ENCODE results near the gene VPS37C. TPM values are rescaled to one million over a fixed set of nuclear protein-coding genes. Genes with fewer than 3 reads are reported as not detected.

VPS37C gene
- polyA plus RNA-seq, 2 of the 4 experiments (the other 2 are of a cell fraction): 8.9 to 11.3 TPM

GRCh38 chr11:61083601-61084147, 77.6 kb downstream of the VPS37C start (continued):
- TF ChIP-seq ZNF302 (CRISPR knock-in tag; IDR thresholded peaks at IDR 0.05): no peak
- no peak for TF ChIP-seq HOXA7 (CRISPR knock-in tag; IDR thresholded peaks at IDR 0.05)
- no peak for TF ChIP-seq RARB (CRISPR knock-in tag; IDR thresholded peaks at IDR 0.05)
- TF ChIP-seq ZSCAN20 (CRISPR knock-in tag; IDR thresholded peaks at IDR 0.05): no peak
- no peak for TF ChIP-seq SMC3 (IDR thresholded peaks at IDR 0.05)
- TF ChIP-seq, protein P1, sequence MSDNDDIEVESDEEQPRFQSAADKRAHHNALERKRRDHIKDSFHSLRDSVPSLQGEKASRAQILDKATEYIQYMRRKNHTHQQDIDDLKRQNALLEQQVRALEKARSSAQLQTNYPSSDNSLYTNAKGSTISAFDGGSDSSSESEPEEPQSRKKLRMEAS (IDR thresholded peaks at IDR 0.05): no peak
- TF ChIP-seq, protein P2, sequence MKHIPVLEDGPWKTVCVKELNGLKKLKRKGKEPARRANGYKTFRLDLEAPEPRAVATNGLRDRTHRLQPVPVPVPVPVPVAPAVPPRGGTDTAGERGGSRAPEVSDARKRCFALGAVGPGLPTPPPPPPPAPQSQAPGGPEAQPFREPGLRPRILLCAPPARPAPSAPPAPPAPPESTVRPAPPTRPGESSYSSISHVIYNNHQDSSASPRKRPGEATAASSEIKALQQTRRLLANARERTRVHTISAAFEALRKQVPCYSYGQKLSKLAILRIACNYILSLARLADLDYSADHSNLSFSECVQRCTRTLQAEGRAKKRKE (CRISPR knock-in tag; IDR thresholded peaks at IDR 0.05; ENCODE audit: low read depth): no peak
- TF ChIP-seq, protein P3, sequence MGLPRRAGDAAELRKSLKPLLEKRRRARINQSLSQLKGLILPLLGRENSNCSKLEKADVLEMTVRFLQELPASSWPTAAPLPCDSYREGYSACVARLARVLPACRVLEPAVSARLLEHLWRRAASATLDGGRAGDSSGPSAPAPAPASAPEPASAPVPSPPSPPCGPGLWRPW (IDR thresholded peaks at IDR 0.05): no peak

DNA sequence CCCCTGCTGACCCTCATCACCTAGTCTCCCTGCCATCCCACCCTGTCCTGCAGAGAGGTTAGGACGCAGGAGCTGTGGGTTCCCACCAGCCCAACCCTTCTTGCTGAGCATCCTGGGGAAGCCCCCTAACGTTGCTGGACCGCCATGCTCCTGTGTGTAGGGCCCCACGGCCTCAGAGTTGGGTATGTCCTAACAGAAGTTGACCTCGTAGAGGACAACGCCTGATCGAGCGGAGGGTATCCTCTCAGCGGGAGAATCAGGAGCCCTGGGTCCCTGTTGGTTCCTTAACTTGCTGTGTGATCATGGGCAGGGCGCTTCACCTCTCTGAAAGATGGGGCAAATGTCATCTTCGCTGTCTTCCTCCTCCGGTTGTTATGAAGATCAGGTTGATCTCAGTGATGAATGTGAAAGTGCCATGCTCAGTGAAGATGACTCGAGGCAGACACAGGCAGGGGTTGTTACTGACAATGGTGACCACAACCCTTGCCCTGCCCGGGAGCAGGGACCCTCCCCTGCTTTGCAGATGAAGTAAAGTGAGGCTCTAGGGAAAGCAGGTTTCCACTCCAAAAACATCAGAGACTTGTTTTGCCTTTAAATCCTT, 78.2 kb downstream of the VPS37C start:
- ATAC-seq: no peak
- 0 out of 3 replicates have a peak, but pooled peaks cover 2% of the 10 kb centered on the region for H3K9me3 ChIP-seq
- H3K4me3 ChIP-seq: no peak overlapping the region
- no peak for DNase-seq (ENCODE audit: low read depth in 1 of 2, low spot score in 1 of 2)
- no peak for TF ChIP-seq RAD21 (conservative IDR thresholded peaks at IDR 0.05 in 1 of 2, IDR thresholded peaks at IDR 0.05 in 1 of 2)
- TF ChIP-seq KDM1A (IDR thresholded peaks at IDR 0.05; ENCODE audit: low read depth): no peak
- TF ChIP-seq, protein P4, sequence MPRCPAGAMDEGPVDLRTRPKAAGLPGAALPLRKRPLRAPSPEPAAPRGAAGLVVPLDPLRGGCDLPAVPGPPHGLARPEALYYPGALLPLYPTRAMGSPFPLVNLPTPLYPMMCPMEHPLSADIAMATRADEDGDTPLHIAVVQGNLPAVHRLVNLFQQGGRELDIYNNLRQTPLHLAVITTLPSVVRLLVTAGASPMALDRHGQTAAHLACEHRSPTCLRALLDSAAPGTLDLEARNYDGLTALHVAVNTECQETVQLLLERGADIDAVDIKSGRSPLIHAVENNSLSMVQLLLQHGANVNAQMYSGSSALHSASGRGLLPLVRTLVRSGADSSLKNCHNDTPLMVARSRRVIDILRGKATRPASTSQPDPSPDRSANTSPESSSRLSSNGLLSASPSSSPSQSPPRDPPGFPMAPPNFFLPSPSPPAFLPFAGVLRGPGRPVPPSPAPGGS (IDR thresholded peaks at IDR 0.05): no peak
- TF ChIP-seq TFCP2L1 (CRISPR knock-in tag; IDR thresholded peaks at IDR 0.05): no peak
- TF ChIP-seq PHF8 (IDR thresholded peaks at IDR 0.05; ENCODE audit: borderline replicate concordance, low read depth): no peak
- WGBS (ENCODE audit: missing lambda C conversion rate): 46% methylated on average over 14 of the region's 14 CpGs
- POLR2A ChIA-PET: no interaction called here
- H3K4me1 ChIP-seq: no peaks in the 10 kb centered on the region
- no peak for FAIRE-seq
- no peak overlapping the region for H3K27ac ChIP-seq
- CTCF ChIA-PET: no interaction called here
- no peak overlapping the region for H3K4me2 ChIP-seq

DNA sequence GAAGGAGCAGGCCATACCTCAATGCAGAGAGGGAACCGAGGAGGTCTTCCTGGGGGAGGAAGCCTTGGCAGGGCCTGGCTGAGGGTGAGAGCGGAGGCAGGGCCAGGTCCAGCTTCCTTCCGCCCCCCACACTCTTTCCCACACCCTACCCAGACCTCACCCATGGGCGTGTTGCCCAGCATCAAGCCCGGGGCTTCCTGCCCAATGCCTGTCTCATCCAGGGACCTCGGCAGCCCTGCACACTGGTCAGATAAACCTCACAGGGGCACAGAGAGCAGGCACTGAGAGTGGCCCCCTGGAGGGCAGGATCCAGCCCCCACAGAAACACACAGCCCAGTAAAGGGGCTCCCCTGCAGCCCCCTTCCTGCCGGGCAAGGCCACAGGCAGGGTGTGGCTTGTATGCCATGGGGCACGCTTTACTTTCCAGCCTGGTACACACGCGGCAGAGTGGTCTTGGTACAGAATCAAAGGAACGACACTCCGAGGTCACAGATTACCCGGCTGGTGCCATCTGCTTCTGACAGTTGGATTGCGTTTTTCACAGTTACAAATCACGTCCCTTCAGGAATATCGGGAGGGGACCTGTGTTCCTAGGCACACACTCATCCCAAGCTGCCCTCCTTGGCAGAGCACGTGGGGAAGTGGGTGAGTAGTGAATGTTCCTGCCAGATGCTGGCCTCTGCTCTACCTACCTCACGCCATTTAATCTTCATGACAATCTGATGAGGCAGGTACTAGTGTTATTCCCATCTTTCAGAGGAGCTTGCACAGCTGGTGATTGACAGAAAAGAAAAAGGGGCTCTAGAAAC, 79.0 kb downstream of the VPS37C start:
- ATAC-seq: peak in 1 of 2 experiments; percentile 42; a peak in 3 of 6 replicates
- TF ChIP-seq ZSCAN20 (CRISPR knock-in tag; IDR thresholded peaks at IDR 0.05) (no peak), TP53 (CRISPR knock-in tag; IDR thresholded peaks at IDR 0.05) (no peak), HEYL (CRISPR knock-in tag; IDR thresholded peaks at IDR 0.05) (no peak), HOXB5 (CRISPR knock-in tag; IDR thresholded peaks at IDR 0.05) (no peak), RARB (CRISPR knock-in tag; IDR thresholded peaks at IDR 0.05) (no peak), ZNF302 (CRISPR knock-in tag; IDR thresholded peaks at IDR 0.05) (no peak), SMC3 (IDR thresholded peaks at IDR 0.05) (no peak), RNF2 (IDR thresholded peaks at IDR 0.05; ENCODE audit: borderline replicate concordance, low read depth) (no peak), PHF8 (IDR thresholded peaks at IDR 0.05; ENCODE audit: borderline replicate concordance, low read depth) (no peak), MAZ (IDR thresholded peaks at IDR 0.05; ENCODE audit: borderline replicate concordance, low read depth, low read length) (no peak), ZC3H11A (IDR thresholded peaks at IDR 0.05) (no peak), EHMT2 (IDR thresholded peaks at IDR 0.05; ENCODE audit: low read depth) (no peak), BHLHE40 (IDR thresholded peaks at IDR 0.05; ENCODE audit: low read depth, low read length) (no peak), CBX8 (IDR thresholded peaks at IDR 0.05) (no peak), KDM5A (IDR thresholded peaks at IDR 0.05) (no peak)
- TF ChIP-seq, protein P5, sequence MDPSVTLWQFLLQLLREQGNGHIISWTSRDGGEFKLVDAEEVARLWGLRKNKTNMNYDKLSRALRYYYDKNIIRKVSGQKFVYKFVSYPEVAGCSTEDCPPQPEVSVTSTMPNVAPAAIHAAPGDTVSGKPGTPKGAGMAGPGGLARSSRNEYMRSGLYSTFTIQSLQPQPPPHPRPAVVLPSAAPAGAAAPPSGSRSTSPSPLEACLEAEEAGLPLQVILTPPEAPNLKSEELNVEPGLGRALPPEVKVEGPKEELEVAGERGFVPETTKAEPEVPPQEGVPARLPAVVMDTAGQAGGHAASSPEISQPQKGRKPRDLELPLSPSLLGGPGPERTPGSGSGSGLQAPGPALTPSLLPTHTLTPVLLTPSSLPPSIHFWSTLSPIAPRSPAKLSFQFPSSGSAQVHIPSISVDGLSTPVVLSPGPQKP (IDR thresholded peaks at IDR 0.05; ENCODE audit: low read depth, low read length): no peak
- TF ChIP-seq, protein P3 (IDR thresholded peaks at IDR 0.05): no peak
- TF ChIP-seq, protein P6, sequence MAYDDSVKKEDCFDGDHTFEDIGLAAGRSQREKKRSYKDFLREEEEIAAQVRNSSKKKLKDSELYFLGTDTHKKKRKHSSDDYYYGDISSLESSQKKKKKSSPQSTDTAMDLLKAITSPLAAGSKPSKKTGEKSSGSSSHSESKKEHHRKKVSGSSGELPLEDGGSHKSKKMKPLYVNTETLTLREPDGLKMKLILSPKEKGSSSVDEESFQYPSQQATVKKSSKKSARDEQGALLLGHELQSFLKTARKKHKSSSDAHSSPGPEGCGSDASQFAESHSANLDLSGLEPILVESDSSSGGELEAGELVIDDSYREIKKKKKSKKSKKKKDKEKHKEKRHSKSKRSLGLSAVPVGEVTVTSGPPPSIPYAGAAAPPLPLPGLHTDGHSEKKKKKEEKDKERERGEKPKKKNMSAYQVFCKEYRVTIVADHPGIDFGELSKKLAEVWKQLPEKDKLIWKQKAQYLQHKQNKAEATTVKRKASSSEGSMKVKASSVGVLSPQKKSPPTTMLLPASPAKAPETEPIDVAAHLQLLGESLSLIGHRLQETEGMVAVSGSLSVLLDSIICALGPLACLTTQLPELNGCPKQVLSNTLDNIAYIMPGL (CRISPR knock-in tag; IDR thresholded peaks at IDR 0.05; ENCODE audit: borderline replicate concordance): no peak
- FAIRE-seq: no peak
- Histone ChIP-seq H3K9me3 (0 out of 3 replicates have a peak, but pooled peaks cover 2% of the 10 kb centered on the region), H3K4me1 (no peaks in the 10 kb centered on the region), H3K27ac (no peak overlapping the region), H3K4me2 (no peak overlapping the region), H3K4me3 (no peak overlapping the region)
- no peak for DNase-seq (ENCODE audit: low read depth in 1 of 2, low spot score in 1 of 2)
- ChIA-PET CTCF (no interaction called here), POLR2A (no interaction called here)
- WGBS (ENCODE audit: missing lambda C conversion rate): 43% methylated on average over 16 of the region's 18 CpGs
